Measurements from ENCODE around the gene SPEM1.

Gene SPEM1

DNA sequence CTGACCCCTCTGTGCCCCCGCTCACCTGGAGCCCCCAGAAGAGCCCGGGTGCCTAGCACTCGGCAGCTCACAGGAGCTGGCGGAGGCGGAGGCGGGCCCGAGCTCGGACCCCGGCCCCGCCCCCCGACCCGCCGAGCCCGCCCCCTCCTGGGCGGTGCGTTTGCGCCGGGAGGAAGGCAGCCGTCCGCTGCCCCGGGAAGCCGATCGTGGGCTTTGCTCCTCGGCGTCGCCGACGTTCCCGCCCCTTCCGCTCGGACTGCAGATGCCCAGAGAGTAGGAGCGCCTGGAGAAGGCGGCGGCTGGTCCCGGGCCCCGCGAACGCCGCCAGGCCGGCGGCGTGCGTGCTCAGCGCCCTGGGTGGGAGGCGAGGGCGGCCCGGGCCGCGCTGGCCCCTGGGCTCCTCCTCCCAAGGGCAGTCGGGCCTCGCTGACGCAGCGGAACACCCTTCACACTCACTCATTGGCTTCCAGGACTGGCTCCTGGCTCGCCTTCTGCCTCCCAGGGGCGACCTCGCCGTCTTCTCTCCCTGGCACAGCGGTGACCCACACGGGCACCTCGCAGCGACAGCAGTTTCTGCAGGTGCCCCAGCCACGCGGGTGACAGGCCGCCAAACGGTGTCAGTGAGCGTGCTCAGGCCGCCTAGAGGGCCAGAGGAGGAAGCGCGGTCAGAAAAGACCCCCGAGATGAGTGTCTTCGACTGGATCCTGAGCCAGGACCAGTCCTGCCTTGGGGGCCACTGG, 25.5 kb upstream of the SPEM1 start, which contains the start of gene PLSCR3:
Gene PLSCR3, minus strand, starts transcription at position 74 of the 740 bp plus-strand sequence. CDS start 415 bp downstream, outside the sequence.
- peak within 1 kb of the TSS; percentile 71 for H3K4me3 ChIP-seq (ENCODE audit: insufficient read depth, low read length, poor library complexity, severe bottlenecking)
- H3K9me2 ChIP-seq (replicated peaks; ENCODE audit: insufficient read depth, low read length) = no peaks in the 10 kb centered on the region
- H3K27ac ChIP-seq (ENCODE audit: low read depth, low read length) = peak within 1 kb of the TSS; percentile 40
- no peaks in the 10 kb centered on the region for H3K79me2 ChIP-seq (ENCODE audit: insufficient read depth, low read length)
- H3K9ac ChIP-seq (ENCODE audit: low read length) = peak within 1 kb of the TSS; percentile 80
- H2AFZ ChIP-seq (ENCODE audit: low read depth, low read length, severe bottlenecking) = peak within 1 kb of the TSS; percentile 94
- H3K4me2 ChIP-seq (ENCODE audit: low read depth, low read length, poor library complexity, severe bottlenecking) = peak within 1 kb of the TSS; percentile 82
- H3F3A ChIP-seq (ENCODE audit: insufficient read depth) = 0 out of 2 replicates have a peak, but pooled peaks cover 3% of the 10 kb centered on the region
- H3K36me3 ChIP-seq (ENCODE audit: low read length) = no peaks in the 10 kb centered on the region
- no peaks in the 10 kb centered on the region for H3K27me3 ChIP-seq (ENCODE audit: low read length)
- no peak for TF ChIP-seq EZH2phosphoT487 (conservative IDR thresholded peaks at IDR 0.05; ENCODE audit: low read length)
- no peaks in the 10 kb centered on the region for H4K20me1 ChIP-seq (ENCODE audit: low read depth, low read length)
- H3K9me3 ChIP-seq (ENCODE audit: insufficient read depth, low read length) = no peaks in the 10 kb centered on the region

DNA sequence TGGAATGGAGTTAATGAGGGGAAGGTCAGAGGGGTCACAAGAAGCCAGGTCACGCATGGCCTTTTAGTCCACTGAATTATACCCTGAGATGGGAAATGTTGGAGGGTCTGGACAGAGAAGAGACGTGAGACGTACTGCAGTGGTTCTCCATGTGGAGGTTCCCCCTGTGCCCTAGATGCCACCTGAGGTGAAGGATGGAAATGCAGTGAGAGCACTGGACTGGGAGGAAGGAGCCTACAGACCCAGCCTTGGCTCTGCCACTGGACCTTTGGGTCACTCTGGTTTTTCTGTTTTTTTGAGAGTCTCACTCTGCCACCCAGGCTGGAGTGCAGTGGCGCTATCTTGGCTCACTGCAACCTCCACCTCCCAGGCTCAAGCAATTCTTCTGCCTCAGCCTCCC, 24.0 kb upstream of the SPEM1 start:
- H3K4me3 ChIP-seq (ENCODE audit: insufficient read depth, low read length, poor library complexity, severe bottlenecking) = no peak overlapping the region
- 0 out of 2 replicates have a peak, but pooled peaks cover 3% of the 10 kb centered on the region for H3F3A ChIP-seq (ENCODE audit: insufficient read depth)
- H3K4me2 ChIP-seq (ENCODE audit: low read depth, low read length, poor library complexity, severe bottlenecking) = no peak overlapping the region
- H3K27me3 ChIP-seq (ENCODE audit: low read length) = no peaks in the 10 kb centered on the region
- no peak for TF ChIP-seq CTCF (IDR thresholded peaks at IDR 0.05; ENCODE audit: insufficient read depth, low read length, poor library complexity, severe bottlenecking)
- TF ChIP-seq EZH2phosphoT487 (conservative IDR thresholded peaks at IDR 0.05; ENCODE audit: low read length) = no peak
- H3K9ac ChIP-seq (ENCODE audit: low read length) = no peak overlapping the region
- no peaks in the 10 kb centered on the region for H3K9me3 ChIP-seq (ENCODE audit: insufficient read depth, low read length)
- H3K27ac ChIP-seq (ENCODE audit: low read depth, low read length) = no peak overlapping the region
- no peaks in the 10 kb centered on the region for H3K36me3 ChIP-seq (ENCODE audit: low read length)
- no peak overlapping the region for H2AFZ ChIP-seq (ENCODE audit: low read depth, low read length, severe bottlenecking)
- no peaks in the 10 kb centered on the region for H3K9me2 ChIP-seq (replicated peaks; ENCODE audit: insufficient read depth, low read length)
- H4K20me1 ChIP-seq (ENCODE audit: low read depth, low read length) = no peaks in the 10 kb centered on the region
- H3K79me2 ChIP-seq (ENCODE audit: insufficient read depth, low read length) = no peaks in the 10 kb centered on the region

DNA sequence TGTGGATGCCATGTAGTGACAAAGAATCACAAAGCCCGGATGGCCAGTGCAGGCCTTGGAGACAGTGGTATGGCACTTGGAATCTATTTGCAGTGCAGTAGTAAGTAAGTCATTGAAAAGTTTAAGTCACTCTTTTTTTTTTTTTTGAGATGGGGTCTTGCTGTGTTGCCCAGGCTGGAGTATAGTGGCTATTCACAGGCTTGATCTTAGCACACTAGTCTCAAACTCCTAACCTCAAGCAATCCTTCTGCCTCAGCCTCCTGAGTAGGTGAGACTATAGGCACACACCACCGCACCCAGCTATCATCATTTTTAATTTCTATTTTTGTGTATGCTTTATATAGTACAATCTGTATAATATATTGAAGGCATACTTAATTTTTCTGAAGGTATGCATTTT, 21.5 kb upstream of the SPEM1 start:
- H2AFZ ChIP-seq (ENCODE audit: low read depth, low read length, severe bottlenecking) = no peak overlapping the region
- H3K4me2 ChIP-seq (ENCODE audit: low read depth, low read length, poor library complexity, severe bottlenecking) = no peak overlapping the region
- no peak overlapping the region for H3K9ac ChIP-seq (ENCODE audit: low read length)
- no peaks in the 10 kb centered on the region for H4K20me1 ChIP-seq (ENCODE audit: low read depth, low read length)
- H3K27ac ChIP-seq (ENCODE audit: low read depth, low read length) = no peak overlapping the region
- H3K9me2 ChIP-seq (replicated peaks; ENCODE audit: insufficient read depth, low read length) = no peaks in the 10 kb centered on the region
- no peaks in the 10 kb centered on the region for H3F3A ChIP-seq (ENCODE audit: insufficient read depth)
- TF ChIP-seq CTCF (IDR thresholded peaks at IDR 0.05; ENCODE audit: insufficient read depth, low read length, poor library complexity, severe bottlenecking) (no peak), EZH2phosphoT487 (conservative IDR thresholded peaks at IDR 0.05; ENCODE audit: low read length) (no peak)
- H3K9me3 ChIP-seq (ENCODE audit: insufficient read depth, low read length) = no peaks in the 10 kb centered on the region
- no peaks in the 10 kb centered on the region for H3K79me2 ChIP-seq (ENCODE audit: insufficient read depth, low read length)
- no peak overlapping the region for H3K4me3 ChIP-seq (ENCODE audit: insufficient read depth, low read length, poor library complexity, severe bottlenecking)
- H3K36me3 ChIP-seq (ENCODE audit: low read length) = no peaks in the 10 kb centered on the region
- H3K27me3 ChIP-seq (ENCODE audit: low read length) = no peaks in the 10 kb centered on the region
